Inflammatory macrophage treated with lipopolysaccharide for 1 hour (primary cell): ENCODE measurements around the gene SPACA7.

Source experiments
- DNase-seq, 2 donors: peaks; one replicate each; pipeline ENCODE4 v3.0.0-alpha.2; 2020 to 2022

The SPACA7 gene, protein sequence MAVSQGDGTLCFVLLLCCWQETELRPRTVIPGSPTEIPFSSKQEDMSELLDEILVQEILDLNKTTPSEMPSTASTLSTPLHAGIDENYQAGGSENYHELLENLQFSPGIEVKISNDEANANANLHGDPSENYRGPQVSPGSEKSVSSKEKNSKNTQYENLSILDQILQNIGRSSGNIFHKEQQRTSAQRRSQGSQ

DNA sequence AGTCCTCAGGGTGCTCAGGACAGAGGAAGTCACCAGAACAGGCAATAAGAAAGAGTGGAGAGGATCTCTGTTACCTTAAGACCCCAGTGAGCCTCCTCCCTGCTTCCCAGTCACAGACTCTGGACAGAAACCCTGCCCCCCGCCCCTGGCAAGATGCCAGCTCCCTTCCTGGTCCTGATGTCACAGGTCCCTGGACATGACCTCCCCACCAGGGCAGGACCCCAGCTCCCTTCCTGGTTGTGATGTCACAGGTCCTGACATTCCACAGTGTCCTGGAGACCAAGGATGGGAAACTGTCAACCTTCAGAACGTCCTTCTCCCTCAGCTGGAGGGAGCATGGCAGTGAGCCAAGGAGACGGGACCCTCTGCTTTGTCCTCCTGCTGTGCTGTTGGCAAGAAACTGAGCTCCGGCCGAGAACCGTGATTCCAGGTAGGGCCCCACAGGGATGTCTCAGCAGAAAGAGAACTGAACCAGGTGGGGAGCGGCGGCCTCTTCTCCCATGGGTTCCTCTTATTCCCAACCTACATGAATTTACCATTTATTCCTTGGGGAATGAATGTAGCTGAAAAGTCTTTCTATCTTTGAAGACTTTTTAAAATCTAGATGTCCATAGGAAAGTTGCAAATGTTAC is at the start of gene SPACA7:
Gene SPACA7, plus strand, starts transcription at position 306 of the 632 bp plus-strand sequence. Its CDS starts 31 bp downstream, at position 337.
- DNase-seq, result no peak

DNA sequence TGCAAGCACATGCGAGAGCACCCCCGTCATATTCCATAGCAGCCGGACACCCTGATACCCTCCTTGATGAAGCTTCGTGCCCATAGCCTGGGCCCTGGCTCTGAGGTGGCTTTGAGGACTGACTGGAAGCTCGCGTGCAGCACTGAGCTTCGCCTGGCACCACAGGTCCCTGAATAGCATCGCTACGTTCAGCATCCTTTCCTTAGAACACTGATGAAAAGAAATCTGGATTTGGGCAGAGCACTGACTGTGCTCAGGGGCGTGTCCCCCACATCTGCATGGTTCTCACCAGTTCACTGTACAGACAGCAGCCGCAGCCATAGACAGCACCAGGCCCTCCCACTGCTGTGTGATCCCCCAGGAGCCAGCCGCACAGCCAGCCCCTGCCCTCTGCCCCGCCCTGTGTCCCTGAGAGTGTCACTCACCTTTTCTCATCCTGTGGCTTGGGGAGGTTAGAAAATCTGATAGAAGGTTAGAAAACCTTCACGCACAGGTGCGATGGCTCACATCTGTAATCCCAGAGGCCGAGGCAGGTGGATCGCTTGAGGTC is 49.3 kb upstream of the SPACA7 start:
- DNase-seq, result no peak

DNA sequence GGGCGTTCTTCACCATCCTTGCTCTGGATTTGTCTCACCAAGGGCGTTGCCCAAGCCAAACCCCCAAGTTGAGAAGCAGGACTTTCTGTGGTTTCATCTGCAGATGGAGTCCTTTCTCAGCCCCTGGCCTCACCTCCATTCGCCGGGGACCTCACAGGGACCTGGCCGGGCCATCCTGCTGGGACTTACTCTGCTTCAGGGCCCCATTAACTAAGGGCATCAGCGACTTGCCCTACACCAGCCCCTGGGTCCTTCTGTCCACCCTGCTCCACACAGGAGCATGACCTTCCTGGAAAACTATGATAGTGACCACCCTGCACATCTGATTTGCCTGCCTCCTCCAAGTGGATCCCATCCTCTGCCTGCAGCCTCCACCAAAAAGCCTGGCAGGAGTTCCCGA is 47.2 kb upstream of the SPACA7 start:
- no peak for DNase-seq

DNA sequence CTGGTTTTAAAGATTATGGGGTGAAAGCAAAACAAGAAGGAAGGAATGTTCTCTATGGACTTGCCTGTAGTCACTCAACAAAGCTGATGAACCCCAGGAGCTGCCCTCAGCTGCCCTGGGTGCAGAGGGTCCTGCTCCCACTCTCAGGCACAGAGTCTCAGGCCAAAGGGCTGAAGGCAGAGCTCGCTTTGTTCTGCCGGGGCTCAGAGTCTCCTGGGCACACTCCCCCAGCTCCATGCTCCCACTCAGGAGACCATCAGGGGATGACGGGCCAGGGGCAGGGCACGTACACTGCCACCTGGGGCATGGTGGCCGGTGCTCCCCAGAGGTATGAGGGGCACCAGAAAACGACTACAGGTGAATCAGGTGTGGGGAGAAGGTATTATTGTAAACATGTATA is 46.8 kb upstream of the SPACA7 start:
- DNase-seq, result no peak

DNA sequence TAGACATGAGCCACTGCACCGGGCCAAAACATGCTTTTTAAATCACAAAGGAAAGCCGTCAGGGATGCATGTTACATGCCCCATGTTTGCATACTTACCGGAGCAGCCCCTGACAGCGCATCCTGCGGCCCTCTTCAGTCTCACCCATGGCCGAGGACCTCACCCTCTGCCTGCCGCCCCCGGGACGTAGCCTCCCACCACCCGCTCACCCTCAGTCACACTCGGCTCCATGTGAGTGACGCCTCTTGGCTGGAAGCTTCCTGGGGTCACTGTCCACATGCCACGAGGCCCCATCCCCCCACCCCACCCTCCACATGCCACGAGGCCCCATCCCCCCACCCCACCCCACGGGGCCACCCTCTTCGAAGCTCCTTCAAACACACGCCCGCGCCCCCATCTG is 46.1 kb upstream of the SPACA7 start:
- no peak for DNase-seq

DNA sequence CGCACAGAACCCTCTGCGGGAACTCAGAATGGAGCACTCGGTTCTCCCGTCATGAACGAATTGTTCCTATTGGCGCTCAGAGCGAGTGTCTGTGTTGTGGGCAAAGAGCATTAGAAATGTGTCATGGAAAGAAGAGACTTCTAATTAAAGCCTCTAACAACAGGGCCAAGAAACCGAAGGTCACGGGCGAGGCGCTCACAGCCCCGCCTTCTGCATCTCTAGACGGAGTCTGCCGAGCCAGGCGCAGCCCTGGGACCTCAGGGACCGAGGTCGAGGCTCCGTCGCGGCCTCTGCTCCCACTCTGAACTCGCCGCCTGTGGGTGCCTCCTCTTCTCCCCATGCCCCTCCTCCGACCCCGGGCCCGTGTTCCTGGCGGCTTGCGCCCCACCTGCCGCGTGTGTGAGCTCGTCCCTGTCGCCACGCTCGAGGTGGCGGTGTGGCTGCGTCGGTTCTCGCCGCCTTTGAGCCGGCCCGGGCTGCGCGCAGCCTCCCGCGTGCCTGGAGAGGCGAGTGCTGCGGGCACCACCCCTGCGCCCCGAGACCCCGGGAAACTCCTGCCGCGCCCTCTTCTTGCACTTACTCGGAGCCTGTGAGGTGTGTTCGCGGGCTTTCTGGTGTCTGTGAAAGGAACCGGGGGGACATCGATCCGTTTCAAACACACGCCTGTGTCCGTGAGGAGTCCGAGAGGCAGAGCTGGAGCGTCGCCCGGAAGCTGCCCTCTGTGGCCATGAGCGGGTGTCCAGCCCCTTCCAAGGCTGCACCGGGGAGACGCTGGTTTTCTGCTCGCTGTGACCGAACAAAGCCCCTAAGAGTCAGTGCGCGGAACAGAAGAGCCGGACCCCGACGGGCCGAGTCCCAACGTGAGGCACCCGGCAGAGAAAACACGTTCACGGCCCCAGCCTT is 45.4 kb upstream of the SPACA7 start:
- no peak for DNase-seq

DNA sequence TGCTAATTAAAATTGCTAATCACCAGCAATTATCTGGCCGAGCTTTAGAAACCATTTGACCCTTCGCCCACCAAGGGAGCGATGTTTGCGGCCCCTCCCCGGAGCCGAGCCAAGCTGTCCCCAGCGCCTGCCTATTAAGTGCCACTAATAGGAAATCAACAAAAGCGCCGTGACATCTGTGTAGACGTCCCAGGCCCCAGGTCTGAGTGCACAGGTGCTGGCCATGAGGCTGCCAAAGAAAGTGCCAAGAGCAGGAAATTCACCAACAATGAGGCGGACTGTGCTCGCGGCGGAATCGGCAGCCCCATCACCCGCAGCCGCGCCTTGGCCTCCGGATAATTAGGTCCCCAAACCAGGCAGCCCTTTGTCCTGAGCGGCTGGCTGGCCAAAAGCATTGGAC is 44.5 kb upstream of the SPACA7 start:
- DNase-seq, result no peak

DNA sequence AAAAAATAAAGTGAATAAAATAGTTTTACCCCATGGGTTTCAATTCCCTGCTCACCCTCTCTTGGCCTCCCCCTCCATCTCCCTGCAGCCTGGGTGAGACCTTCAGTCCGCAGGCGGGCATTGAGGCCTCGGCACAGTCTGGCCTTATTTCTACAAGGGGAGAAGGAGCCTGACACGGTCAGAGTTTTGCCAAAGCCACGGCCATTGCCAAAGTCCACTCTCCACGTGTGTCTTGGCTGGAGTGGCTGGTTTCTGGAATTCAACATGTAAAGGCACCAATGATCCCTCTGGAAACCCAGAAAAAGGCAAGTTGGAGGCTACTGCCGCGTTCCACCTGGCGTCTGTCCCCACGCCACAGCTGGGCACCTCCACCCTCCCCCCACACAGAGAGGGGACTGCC is 43.4 kb upstream of the SPACA7 start:
- no peak for DNase-seq

DNA sequence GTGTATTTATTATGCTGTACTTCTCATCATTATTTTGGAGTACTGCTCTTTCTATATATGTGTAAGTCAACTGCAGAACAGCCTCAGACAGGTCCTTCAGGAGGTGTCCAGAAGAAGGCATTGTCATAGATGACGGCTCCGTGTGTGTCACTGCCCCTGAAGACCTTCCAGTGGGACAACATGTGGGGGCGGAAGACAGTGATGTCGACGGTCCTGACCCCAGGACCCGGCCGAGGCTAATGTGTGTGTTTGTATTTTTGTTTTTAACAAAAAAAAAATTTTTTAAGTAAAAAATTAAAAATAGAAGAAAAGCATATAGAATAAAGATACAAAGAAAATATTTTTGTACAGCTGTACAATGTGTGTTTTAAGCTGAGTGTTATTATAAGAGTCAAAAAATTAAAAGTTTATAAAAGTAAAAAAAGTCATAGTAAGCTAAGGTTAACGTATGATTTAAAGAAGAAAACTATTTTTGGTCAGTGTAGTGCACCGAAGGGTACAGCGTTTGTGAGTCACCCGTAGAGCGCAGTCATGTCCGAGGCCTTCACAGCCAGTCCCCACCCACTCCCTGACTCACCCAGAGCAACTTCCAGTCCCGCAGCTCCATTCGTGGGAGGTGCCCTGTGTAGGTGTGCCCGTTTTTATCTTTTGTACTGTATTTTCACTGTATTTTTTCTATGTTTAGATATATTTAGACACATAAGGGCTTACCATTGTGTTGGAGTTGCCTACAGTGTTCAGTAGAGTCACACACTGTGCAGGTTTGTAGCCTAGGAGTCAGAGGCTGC is 42.2 kb upstream of the SPACA7 start:
- DNase-seq, result no peak

DNA sequence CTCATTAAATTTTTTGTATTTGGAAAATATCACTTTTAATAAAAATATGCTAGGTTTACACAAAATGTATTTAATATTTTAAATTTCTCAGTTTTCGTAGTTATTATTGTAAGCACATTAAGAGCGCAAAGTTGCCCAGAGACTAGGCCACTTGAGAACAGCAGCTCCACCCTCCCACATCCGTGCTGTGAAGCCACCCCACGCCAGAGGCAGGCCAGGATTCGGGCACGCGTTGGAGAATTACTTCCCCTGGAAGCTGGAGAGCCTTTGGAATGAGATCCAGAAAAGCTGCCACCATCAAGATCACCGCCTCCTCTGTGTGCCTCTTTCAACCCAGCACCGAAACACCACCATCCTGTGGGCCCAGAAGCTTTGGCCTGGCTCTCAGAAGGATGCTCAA is 41.0 kb upstream of the SPACA7 start:
- no peak for DNase-seq

DNA sequence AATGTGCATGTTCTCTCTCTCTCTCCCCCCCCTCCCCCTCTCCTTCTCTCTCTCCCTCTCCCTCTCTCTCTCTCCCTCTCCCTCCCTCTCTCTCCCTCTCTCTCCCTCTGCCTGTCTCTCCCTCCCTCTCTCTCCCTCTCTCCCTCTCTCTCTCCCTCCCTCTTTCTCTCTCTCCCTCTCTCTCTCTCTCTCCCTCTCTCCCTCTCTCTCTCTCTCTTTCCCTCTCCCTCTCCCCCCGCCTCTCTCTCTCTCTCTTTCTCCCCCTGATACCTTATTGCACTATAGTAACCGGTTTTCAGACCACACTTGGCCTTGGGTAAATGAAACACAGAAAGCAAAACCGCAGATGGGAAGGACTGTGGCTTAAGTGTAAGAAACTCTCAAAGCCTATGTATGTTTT is 34.7 kb upstream of the SPACA7 start:
- no peak for DNase-seq

DNA sequence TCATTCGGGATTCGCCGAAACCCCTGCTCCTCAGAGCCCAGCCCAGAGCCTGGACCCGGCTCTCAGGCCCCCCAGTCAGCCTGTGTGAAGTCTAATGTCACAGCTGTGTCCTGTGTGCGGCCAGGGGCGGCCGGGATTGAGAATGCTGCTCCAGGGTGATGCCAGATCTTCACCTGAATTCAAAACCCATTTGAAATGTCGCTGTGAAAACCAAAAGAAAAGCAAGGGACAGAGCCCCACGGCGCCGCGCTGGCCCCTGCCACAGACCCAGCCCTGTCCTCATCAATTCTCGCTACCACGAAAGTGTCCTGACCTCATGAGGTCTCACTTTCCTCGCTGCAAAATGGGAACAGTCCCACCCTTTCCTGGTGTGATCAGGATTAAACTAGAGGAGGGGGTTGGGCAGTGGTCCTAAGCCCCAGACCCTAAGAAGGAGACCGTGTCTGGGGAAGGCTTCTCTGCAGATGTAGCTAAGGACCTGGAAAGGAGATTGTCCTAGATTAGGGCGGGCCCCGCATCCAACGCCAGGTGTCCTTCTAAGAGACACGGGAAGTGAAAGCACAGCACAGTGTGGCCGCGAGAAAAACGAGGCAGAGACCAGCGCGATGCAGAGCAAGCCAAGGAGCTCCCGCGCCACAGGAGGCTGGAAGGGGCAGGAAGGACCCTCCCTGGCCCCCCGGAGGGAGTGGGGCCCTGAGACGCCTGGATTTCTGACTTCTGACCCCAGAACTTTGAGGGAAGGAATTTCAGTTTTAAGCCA is 34.0 kb upstream of the SPACA7 start:
- DNase-seq, result no peak

DNA sequence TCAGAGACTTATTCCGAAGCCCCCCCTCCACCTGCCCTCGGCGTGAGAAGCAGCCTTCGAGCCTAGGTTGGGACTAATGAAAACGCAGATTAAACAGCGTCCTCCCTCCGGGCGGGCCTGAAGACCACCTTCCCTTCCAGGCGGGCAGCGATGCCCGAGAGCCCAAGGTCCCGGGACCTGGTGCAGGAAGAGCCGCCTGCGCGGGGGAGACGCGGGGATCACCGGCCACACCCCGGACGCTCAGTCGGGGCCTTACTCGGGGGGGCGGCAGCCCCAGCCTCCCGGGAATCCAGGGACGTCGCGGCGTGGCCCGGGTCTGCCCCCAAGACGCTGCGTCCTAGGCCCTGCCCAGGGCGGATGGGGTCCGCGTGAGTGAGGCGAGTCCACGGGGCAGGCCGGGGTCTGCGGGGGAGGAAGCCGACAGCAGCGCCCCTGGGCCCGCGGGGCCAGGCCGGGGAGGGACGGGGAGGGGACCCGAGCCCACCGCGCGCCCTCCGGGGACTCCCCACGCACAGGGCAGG is 33.3 kb upstream of the SPACA7 start:
- no peak for DNase-seq

DNA sequence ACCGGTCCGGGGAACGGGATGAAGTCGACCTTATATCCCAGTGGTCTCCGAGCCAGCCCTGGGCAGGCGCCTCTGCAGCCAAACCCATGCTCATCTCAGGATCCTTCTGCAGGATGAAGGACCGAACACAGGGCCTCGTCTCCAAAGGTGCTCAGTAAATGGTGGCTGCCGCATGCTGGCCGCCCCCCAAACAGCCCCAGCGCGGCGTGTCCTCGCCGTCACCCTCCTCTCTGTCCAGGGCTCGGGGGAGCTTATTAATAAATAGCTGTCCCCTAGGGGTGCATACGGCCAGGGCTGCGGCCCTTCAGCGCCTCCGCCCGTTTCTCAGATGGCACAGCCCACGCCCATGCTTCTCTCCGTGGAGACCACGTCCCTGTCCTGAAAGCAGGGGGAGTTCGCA is 32.6 kb upstream of the SPACA7 start:
- no peak for DNase-seq

DNA sequence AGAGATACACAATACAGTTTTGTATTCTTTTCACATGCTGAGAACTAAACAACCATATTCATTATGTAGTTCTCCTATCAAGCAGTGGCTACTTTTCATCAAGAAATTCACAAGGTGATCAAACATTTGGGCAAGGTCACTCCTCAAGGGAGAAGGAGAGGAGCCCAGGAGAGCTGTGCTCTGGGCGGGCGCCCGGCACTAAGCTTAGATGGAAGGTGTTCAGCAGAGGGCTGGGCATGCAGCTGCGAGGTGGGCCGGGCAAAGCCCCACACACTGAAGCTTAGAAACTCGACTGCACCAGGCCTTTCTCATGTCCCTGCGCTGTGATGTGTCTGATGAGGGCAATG is 30.4 kb upstream of the SPACA7 start:
- no peak for DNase-seq

DNA sequence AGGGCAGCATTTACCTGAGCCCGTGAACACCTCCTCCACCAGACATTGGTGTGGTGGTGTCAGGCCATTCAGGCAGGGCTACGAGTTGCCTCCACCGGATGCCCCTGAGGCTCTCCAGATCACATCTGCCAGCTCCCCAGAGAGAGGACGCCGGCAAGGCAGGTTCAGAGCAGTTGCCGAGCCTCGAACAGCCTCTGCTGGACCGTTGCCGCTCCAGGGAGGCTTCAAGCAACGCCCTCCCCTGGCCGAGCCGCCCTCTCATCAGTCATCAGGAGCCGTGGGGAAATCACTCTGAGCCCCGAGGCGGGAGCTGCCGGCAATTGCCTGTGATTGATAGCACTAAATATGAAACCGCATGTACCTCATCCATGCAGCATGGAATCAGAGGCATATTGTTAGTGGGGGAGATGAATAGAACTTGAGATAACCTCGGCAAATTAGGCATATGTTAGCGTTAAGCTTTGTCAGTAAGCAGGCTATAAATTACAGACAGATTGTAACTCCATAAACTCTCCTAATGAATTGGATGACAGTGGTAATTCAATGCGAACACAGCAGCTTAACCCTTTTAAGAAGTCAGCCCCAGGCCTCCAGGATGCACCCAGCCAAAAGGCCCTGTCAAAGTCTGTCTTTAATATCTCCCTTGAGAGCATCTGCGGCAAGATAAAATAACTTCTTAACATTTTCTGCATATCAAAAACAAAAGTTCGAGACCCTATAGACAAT is 29.8 kb upstream of the SPACA7 start:
- no peak for DNase-seq

DNA sequence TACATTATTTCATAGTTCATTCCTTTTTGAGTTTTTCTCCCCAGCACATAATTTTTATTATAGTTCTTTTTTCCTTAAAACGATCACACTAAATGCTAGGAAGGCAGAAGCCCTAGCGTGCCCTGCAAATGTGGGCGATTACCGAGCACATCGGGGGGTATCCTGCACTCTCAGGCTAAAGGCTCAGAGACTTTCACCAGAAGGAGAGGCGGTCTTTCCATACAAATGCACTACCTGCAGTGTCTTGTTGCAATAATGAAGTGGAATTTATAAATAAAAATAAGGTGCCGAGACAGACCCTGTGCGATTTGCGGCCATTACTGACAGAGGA is 29.3 kb upstream of the SPACA7 start:
- DNase-seq, result no peak

DNA sequence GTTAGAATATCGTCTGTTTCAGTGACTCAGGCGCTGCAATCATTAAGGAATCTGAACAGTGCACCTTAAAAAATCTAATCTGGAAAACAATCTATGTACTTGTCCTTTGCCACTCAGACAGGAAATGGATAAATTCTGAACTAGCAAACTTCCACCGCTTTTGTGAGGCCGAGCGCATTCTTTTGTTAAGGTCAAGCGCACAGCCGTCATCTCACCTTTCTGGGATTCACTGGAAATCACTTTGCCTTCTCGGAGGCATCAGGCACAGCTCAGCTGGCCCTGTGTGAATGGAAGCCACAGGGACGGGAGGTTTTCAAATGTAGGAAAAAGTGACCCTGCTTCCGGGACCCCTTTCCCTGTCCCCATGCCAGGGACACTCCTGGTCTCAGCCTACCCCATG is 28.2 kb upstream of the SPACA7 start:
- DNase-seq, result no peak

DNA sequence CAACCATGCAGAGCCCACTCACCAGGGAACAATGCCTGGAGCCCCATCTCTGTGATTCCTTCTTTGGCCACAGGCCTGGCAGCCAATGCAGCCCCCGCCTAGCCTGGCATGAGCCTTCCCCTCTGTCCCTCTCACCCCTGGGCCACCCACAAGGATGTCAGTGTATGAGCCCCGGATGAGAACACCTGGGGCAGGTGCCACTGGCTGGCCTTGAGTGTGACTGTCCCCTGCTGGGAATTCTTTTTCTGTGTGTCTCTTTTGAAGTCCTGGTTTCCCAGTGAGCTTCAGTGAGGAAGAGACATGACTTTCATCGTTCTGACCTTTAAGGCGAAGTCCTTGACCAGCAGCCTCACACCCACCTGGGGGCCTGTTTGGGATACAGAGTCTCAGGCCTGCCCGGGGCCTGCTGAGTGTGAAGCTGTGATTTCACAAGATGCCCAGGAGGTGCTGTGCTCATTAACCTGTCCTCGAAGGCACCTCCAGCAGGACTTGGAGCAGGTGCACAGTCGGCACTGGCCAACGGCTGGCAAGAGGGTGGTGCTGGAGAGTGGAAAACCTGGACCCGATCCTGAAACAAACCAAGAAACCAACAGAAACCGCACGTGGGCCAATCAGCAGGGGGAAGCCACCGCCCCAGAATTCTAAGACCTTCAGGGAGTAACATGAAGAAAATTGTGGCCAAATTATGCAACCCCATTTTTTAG is 27.4 kb upstream of the SPACA7 start:
- DNase-seq, result no peak

DNA sequence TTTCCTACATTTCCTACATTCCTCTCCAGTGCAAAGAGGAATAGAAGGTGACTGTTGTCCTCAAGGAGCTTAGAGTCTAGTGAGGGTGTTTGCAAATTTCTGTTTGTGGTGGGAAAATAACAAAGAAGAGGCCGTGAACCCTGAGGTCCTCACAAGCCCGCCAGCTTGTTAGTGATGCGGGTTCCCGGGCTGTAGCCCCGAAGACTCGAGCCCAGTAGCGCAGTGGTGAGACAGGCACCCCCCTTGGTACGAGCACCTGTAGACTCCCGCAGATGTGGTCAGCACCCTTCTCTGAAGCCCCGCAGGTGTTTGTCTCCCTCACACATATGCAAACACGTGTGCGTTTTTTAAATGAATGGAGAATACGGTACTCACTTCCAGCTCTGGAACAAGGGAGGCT is 26.5 kb upstream of the SPACA7 start:
- DNase-seq, result no peak

DNA sequence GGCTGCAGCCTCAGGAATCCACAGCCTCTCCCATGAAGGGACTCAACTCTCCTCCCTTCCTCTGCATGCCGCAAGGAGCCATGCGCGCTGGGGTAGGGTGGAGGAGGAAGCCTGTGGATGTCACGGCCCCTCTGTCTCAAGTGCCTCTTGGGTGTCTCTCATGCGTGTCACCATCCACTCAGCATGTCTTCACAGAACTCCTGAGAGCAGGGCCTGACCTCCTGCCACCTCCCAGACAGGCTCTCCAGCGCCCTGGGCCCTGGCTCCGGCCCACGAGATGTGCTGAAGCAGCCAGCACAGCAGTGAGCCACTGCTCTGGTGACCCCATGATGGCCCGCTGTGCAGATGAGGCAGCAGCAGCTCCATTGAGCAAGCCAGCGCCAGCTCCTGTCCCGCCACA is 25.9 kb upstream of the SPACA7 start:
- no peak for DNase-seq
